Omental fat pad (tissue), 4 donors: ENCODE data around the gene SCGB1C2. TPM values are rescaled to one million over a fixed set of nuclear protein-coding genes. Genes with fewer than 3 reads are reported as not detected.
A peak's percentile ranks its signal among the peaks of the same experiment; 100 is the strongest.

ENCODE experiments used
- ATAC-seq: fragments of 150-250 bp; one replicate; pipeline ENCODE4 v1.9.1; 2016; ENCODE audit warnings: mild to moderate bottlenecking, moderate library complexity; ENCODE audit not compliant: low FRiP score
- DNase-seq: peaks from one replicate; pipeline ENCODE4 v3.0.0-alpha.2; 2019; ENCODE audit warnings: low spot score
- CTCF ChIP-seq, 3 donors: fragments of 450-650 bp; IDR thresholded peaks; one replicate each; pipeline ENCODE4 v1.5.1; 2016 to 2017; ENCODE audit warnings: antibody characterized with exemption in 3 of 3, mild to moderate bottlenecking in 3 of 3, moderate library complexity in 2 of 3
- total RNA-seq, 4 donors: library from RNA; depleted of rRNA; stranded (reverse); fragments of >200 nt; gene quantifications; one replicate each; pipeline ENCODE4 v1.1.0, GENCODE V29; 2016

The SCGB1C2 gene
- total RNA-seq, 4 donors from 2014 or later: not detected

GRCh38 chr17:143785-144281 is 6.5 kb downstream of the SCGB1C2 start:
- peak in 2 of 3 donors; percentile 56 to 80 for TF ChIP-seq CTCF (IDR thresholded peaks at IDR 0.05)
- DNase-seq: peak; percentile 30
- peak; percentile 72 for ATAC-seq

- no peak for ATAC-seq
- TF ChIP-seq CTCF (IDR thresholded peaks at IDR 0.05): no peak
- DNase-seq: no peak
Measured at GRCh38 chr17:144936-145670, 7.7 kb downstream of the SCGB1C2 start.

GRCh38 chr17:145671-146541 is 8.5 kb downstream of the SCGB1C2 start:
- TF ChIP-seq CTCF (IDR thresholded peaks at IDR 0.05): no peak
- ATAC-seq (no peak), DNase-seq (peak; percentile 13)

- TF ChIP-seq CTCF (IDR thresholded peaks at IDR 0.05): no peak
- ATAC-seq: no peak
- DNase-seq: no peak
Measured at GRCh38 chr17:146546-146945, 9.2 kb downstream of the SCGB1C2 start.

GRCh38 chr17:146983-147761 is 9.8 kb downstream of the SCGB1C2 start:
- DNase-seq: peak; percentile 18
- no peak for TF ChIP-seq CTCF (IDR thresholded peaks at IDR 0.05)
- no peak for ATAC-seq

GRCh38 chr17:147796-148740 is 10.7 kb downstream of the SCGB1C2 start:
- no peak for TF ChIP-seq CTCF (IDR thresholded peaks at IDR 0.05)
- no peak for ATAC-seq
- no peak for DNase-seq
